HepG2 (cell line): ENCODE results near the gene TEC. TPM values are rescaled to one million over a fixed set of nuclear protein-coding genes. Genes with fewer than 3 reads are reported as not detected.

ENCODE experiments used
- ATAC-seq: fragments of 200-7000 bp; cut with Tn5 transposase; 3 replicates; pipeline ENCODE4 v1.9.1; 2020; ENCODE audit warnings: mild to moderate bottlenecking, moderate library complexity
- BruUV-seq: library from RNA; stranded (reverse); fragments of 400-500 nt; replicated peaks from 2 replicates; lab custom pipeline; 2021; lab: Mats Ljungman, UMichigan
- CTCF ChIA-PET: fragments of 300-600 bp; formaldehyde crosslinking; extraction: SDS; loops from one replicate; lab custom pipeline; 2021; ENCODE audit warnings: low total read pairs, inconsistent platforms, low intra/inter-chr PET ratio; lab: Yijun Ruan, JAX
- POLR2A ChIA-PET: fragments of 350-600 bp; sonication (Branson Sonifier 250); formaldehyde crosslinking; loops from one replicate; lab custom pipeline; 2020; ENCODE audit warnings: antibody characterized with exemption, inconsistent platforms; lab: Yijun Ruan, JAX
- DNase-seq: peaks from one replicate; pipeline ENCODE4 v3.0.0-alpha.2; 2015; ENCODE audit warnings: low spot score
- FAIRE-seq: peaks from 3 replicates; lab custom pipeline; 2011; peaks lifted over from hg19 to GRCh38; lab: Jason Lieb, UNC
- H2AFZ ChIP-seq: one replicate; pipeline ENCODE4 v1.6.1; 2011; ENCODE audit warnings: low read length, inconsistent platforms
- H3K27ac ChIP-seq: fragments of 300-600 bp; 3 replicates; pipeline ENCODE4 v1.8.0; 2011; ENCODE audit warnings: mixed run types, mild to moderate bottlenecking, mixed read lengths, low read length, inconsistent platforms; ENCODE audit not compliant: insufficient read depth; ENCODE audit errors: extremely low read length
- H3K27me3 ChIP-seq, 2 experiments: fragments of 200-600 bp in 1 of 2; 2 replicates in 1 of 2; 3 replicates in 1 of 2; pipeline versions ENCODE4 v1.6.0 to v1.8.0; 2011; ENCODE audit warnings: low read length in 2 of 2, mild to moderate bottlenecking in 2 of 2, moderate library complexity in 2 of 2, inconsistent platforms in 1 of 2; ENCODE audit not compliant: insufficient read depth in 2 of 2, control insufficient read depth in 1 of 2
- H3K36me3 ChIP-seq, 2 experiments: fragments of 200-600 bp in 1 of 2; replicated peaks in 1 of 2; 2 replicates in 1 of 2; 3 replicates in 1 of 2; pipeline versions ENCODE4 v1.5.1 to v1.8.0; 2011; ENCODE audit warnings: low read length in 2 of 2, inconsistent platforms in 1 of 2; ENCODE audit not compliant: insufficient read depth in 2 of 2, control insufficient read depth in 1 of 2
- H3K4me1 ChIP-seq: 2 replicates; pipeline ENCODE4 v1.5.1; 2012; ENCODE audit warnings: low read length, inconsistent platforms; ENCODE audit not compliant: insufficient read depth
- H3K4me2 ChIP-seq: 2 replicates; pipeline ENCODE4 v1.6.0; 2011; ENCODE audit warnings: low read depth, low read length, inconsistent platforms
- H3K4me3 ChIP-seq, 3 experiments: fragments of 200-600 bp in 1 of 3; sonication (generic), shearing (Covaris generic) in 1 of 3; replicated peaks in 1 of 3; 2 replicates each; pipeline ENCODE4 v1.5.1; 2011 to 2016; ENCODE audit warnings: low read length in 3 of 3, inconsistent platforms in 2 of 3, low read depth in 2 of 3, mild to moderate bottlenecking in 2 of 3, control low read depth in 1 of 3, mixed read lengths in 1 of 3; ENCODE audit not compliant: insufficient read depth in 1 of 3
- H3K79me2 ChIP-seq: one replicate; pipeline ENCODE4 v1.6.1; 2011; ENCODE audit warnings: low read length, inconsistent platforms; ENCODE audit not compliant: insufficient read depth
- H3K9ac ChIP-seq: 2 replicates; pipeline ENCODE4 v1.6.0; 2011; ENCODE audit warnings: mild to moderate bottlenecking, low read depth, low read length, inconsistent platforms; ENCODE audit not compliant: insufficient read depth
- H3K9me3 ChIP-seq: 2 replicates; pipeline ENCODE4 v1.5.1; 2012; ENCODE audit warnings: mild to moderate bottlenecking, low read length
- H4K20me1 ChIP-seq: 2 replicates; pipeline ENCODE4 v1.6.0; 2011; ENCODE audit warnings: inconsistent platforms, mild to moderate bottlenecking, low read length, moderate library complexity; ENCODE audit not compliant: insufficient read depth
- CERS6 ChIP-seq: sonication (generic); formaldehyde crosslinking; IDR thresholded peaks from 2 replicates; pipeline ENCODE4 v1.5.0; 2020; ENCODE audit warnings: missing genetic modification reagents
- MEF2D ChIP-seq: sonication (generic); formaldehyde crosslinking; IDR thresholded peaks from 2 replicates; pipeline ENCODE4 v1.5.1; 2020; ENCODE audit warnings: mild to moderate bottlenecking, missing genetic modification reagents
- NR2F1 ChIP-seq, 2 experiments: fragments of 450-650 bp in 1 of 2; formaldehyde crosslinking in 1 of 2; IDR thresholded peaks; 2 replicates each; pipeline versions ENCODE4 v1.5.0 to v1.6.1; 2016 to 2020; ENCODE audit warnings: mild to moderate bottlenecking in 1 of 2, missing compliant biosample characterization in 1 of 2, missing genetic modification reagents in 1 of 2, moderate library complexity in 1 of 2
- TRIM24 ChIP-seq: sonication (generic); formaldehyde crosslinking; IDR thresholded peaks from 2 replicates; pipeline ENCODE4 v1.8.0; 2022; ENCODE audit warnings: mild to moderate bottlenecking, missing genetic modification reagents
- ZBTB25 ChIP-seq: IDR thresholded peaks from 2 replicates; pipeline ENCODE4 v1.6.1; 2018; ENCODE audit warnings: missing genetic modification reagents
- ZNF343 ChIP-seq: sonication (generic); formaldehyde crosslinking; IDR thresholded peaks from 2 replicates; pipeline ENCODE4 v1.4.0; 2020; ENCODE audit warnings: mild to moderate bottlenecking, missing genetic modification reagents
- ZNF572 ChIP-seq: sonication (generic); formaldehyde crosslinking; IDR thresholded peaks from 2 replicates; pipeline ENCODE4 v1.5.1; 2020; ENCODE audit warnings: mild to moderate bottlenecking, missing genetic modification reagents
- ZNF577 ChIP-seq: sonication (generic); formaldehyde crosslinking; IDR thresholded peaks from 2 replicates; pipeline ENCODE4 v1.4.0; 2020; ENCODE audit warnings: mild to moderate bottlenecking, low read depth, missing genetic modification reagents, borderline replicate concordance
- ZNF883 ChIP-seq: sonication (generic); formaldehyde crosslinking; IDR thresholded peaks from 2 replicates; pipeline ENCODE4 v1.5.1; 2020; ENCODE audit warnings: mild to moderate bottlenecking, missing genetic modification reagents; ENCODE audit errors: not compliant biosample characterization
- WGBS: methylation state at CpG from one replicate; pipeline ENCODE4 v1.1.6; 2017; ENCODE audit warnings: low lambda C conversion rate; 5-methylcytosine and 5-hydroxymethylcytosine counted together
- in situ Hi-C: cut with HindIII; loops from 2 replicates; pipeline ENCODE4 v1.10.0; 2017; ENCODE audit warnings: low pct_unique_long_range_greater_than_20kb; ENCODE audit not compliant: extremely low pct_ligation_motif_present
- intact Hi-C: fragments of 100-400 bp; cut with micrococcal nuclease; formaldehyde crosslinking; loops from one replicate; pipeline ENCODE4 v1.10.0; 2022; ENCODE audit not compliant: unreplicated experiment
- polyA plus RNA-seq, 8 experiments: library from polyadenylated mRNA; depleted of rRNA in 3 of 8; stranded (reverse) in 7 of 8; unstranded in 1 of 8; fragments of >200 nt; fragmentation: Illumina TruSeq in 4 of 8; extraction: Trizol in 4 of 8; gene quantifications; 2 replicates each; pipeline versions ENCODE4 v1.2.1 to v1.2.3, GENCODE V29; 2011 to 2016; ENCODE audit warnings: low read depth in 4 of 8, missing spikeins in 1 of 8, mixed read lengths in 1 of 8; ENCODE audit not compliant: insufficient read depth in 1 of 8
- total RNA-seq, 5 experiments: library from RNA; depleted of rRNA; stranded (reverse); fragments of >200 nt; fragmentation: Illumina TruSeq; extraction: Trizol; gene quantifications; 2 replicates each; pipeline ENCODE4 v1.2.3, GENCODE V29; 2016; ENCODE audit warnings: low read depth in 1 of 5

TEC gene
- total and polyA plus RNA-seq, 2 of the 13 experiments (the other 11 are each of a cell fraction or from before 2014, with no cell fraction given) = 0.05 to 0.20 TPM

- 50% methylated on average over 6 of the region's 6 CpGs for WGBS
- Histone ChIP-seq H3K4me2 (no peak overlapping the region), H3K27ac (no peak overlapping the region), H3K4me1 (no peaks in the 10 kb centered on the region), H3K79me2 (no peaks in the 10 kb centered on the region), H4K20me1 (no peaks in the 10 kb centered on the region), H3K4me3 (no peak overlapping the region), H3K9ac (no peak overlapping the region), H3K27me3 (no peaks in the 10 kb centered on the region), H3K9me3 (no peaks in the 10 kb centered on the region), H2AFZ (no peak overlapping the region), H3K36me3 (no peaks in the 10 kb centered on the region)
- ATAC-seq (no peak), DNase-seq (no peak), FAIRE-seq (no peak)
- no peak for TF ChIP-seq ZNF883 (CRISPR knock-in tag)
- TF ChIP-seq ZBTB25 = no peak
- TF ChIP-seq ZNF577 = no peak
- no peak for TF ChIP-seq ZNF572 (CRISPR knock-in tag)
- TF ChIP-seq NR2F1 (CRISPR knock-in tag; IDR thresholded peaks at IDR 0.05) = no peak
- no peak for TF ChIP-seq ZNF343
- TF ChIP-seq CERS6 (CRISPR knock-in tag) = no peak
- no peak for TF ChIP-seq MEF2D
- TF ChIP-seq TRIM24 (CRISPR knock-in tag) = no peak
- in situ Hi-C loops (no loop called here), intact Hi-C loops (no loop called here)
- no TSS peak for BruUV-seq
- POLR2A ChIA-PET = no interaction called here
- CTCF ChIA-PET = no interaction called here
These were observed 155.2 kb downstream of the TEC start for GRCh38 chr4:48114412-48114811.
